ENCODE measurements around the gene SRPK3.

The SRPK3 gene, protein sequence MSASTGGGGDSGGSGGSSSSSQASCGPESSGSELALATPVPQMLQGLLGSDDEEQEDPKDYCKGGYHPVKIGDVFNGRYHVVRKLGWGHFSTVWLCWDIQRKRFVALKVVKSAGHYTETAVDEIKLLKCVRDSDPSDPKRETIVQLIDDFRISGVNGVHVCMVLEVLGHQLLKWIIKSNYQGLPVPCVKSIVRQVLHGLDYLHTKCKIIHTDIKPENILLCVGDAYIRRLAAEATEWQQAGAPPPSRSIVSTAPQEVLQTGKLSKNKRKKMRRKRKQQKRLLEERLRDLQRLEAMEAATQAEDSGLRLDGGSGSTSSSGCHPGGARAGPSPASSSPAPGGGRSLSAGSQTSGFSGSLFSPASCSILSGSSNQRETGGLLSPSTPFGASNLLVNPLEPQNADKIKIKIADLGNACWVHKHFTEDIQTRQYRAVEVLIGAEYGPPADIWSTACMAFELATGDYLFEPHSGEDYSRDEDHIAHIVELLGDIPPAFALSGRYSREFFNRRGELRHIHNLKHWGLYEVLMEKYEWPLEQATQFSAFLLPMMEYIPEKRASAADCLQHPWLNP

GRCh38 chrX:153780678-153781427 lies at the start of gene SRPK3:
Gene SRPK3 (plus strand): TSS chrX:153781041. CDS start chrX:153781087, 46 bp downstream.
- no peak for DNase-seq (ENCODE audit: low read depth, low spot score)
- peaks cover 3% of the 10 kb centered on the region for H3K4me1 ChIP-seq (ENCODE audit: insufficient read depth, insufficient read length)
- TF ChIP-seq SUZ12 (IDR thresholded peaks at IDR 0.05; ENCODE audit: extremely low read depth, insufficient read depth, insufficient read length), result no peak
- no peak for TF ChIP-seq ZNF274 (IDR thresholded peaks at IDR 0.05; ENCODE audit: low read depth, low read length)
- no peak for TF ChIP-seq YY1 (IDR thresholded peaks at IDR 0.05; ENCODE audit: insufficient read depth, insufficient read length)
- H3K9ac ChIP-seq (ENCODE audit: insufficient read length, low read depth), result no peak within 1 kb of the TSS
- H3K27me3 ChIP-seq (ENCODE audit: insufficient read depth, insufficient read length), result no peaks in the 10 kb centered on the region
- no peak within 1 kb of the TSS for H3K4me3 ChIP-seq (ENCODE audit: insufficient read length, low read depth)
- H3K36me3 ChIP-seq (ENCODE audit: insufficient read depth, insufficient read length, low read length), result peaks cover 5% of the 10 kb centered on the region
- no peaks in the 10 kb centered on the region for H3K9me3 ChIP-seq (ENCODE audit: insufficient read depth, low read length)

- H3K36me3 ChIP-seq (ENCODE audit: insufficient read depth, insufficient read length, low read length), result peaks cover 10% of the 10 kb centered on the region
- H3K4me1 ChIP-seq (ENCODE audit: insufficient read depth, insufficient read length), result peaks cover 5% of the 10 kb centered on the region
These were observed 49.6 kb upstream of the SRPK3 start for GRCh38 chrX:153731117-153731844.

GRCh38 chrX:153731845-153732215 lies 49.0 kb upstream of the SRPK3 start:
- Histone ChIP-seq H3K27me3 (ENCODE audit: insufficient read depth, insufficient read length) (no peaks in the 10 kb centered on the region), H3K4me1 (ENCODE audit: insufficient read depth, insufficient read length) (peaks cover 5% of the 10 kb centered on the region), H3K9ac (ENCODE audit: insufficient read length, low read depth) (no peak overlapping the region), H3K4me3 (ENCODE audit: insufficient read length, low read depth) (no peak overlapping the region), H3K36me3 (ENCODE audit: insufficient read depth, insufficient read length, low read length) (peaks cover 10% of the 10 kb centered on the region), H3K9me3 (ENCODE audit: insufficient read depth, low read length) (0 out of 2 replicates have a peak, but pooled peaks cover 6% of the 10 kb centered on the region)
- no peak for DNase-seq (ENCODE audit: low read depth, low spot score)
- TF ChIP-seq ZNF274 (IDR thresholded peaks at IDR 0.05; ENCODE audit: low read depth, low read length) (no peak), SUZ12 (IDR thresholded peaks at IDR 0.05; ENCODE audit: extremely low read depth, insufficient read depth, insufficient read length) (no peak), YY1 (IDR thresholded peaks at IDR 0.05; ENCODE audit: insufficient read depth, insufficient read length) (no peak)

More at GRCh38 chrX:153731117-153731844, 49.6 kb upstream of the SRPK3 start:
- no peak for TF ChIP-seq YY1 (IDR thresholded peaks at IDR 0.05; ENCODE audit: insufficient read depth, insufficient read length)
- no peak for TF ChIP-seq SUZ12 (IDR thresholded peaks at IDR 0.05; ENCODE audit: extremely low read depth, insufficient read depth, insufficient read length)
- no peak for TF ChIP-seq ZNF274 (IDR thresholded peaks at IDR 0.05; ENCODE audit: low read depth, low read length)
- DNase-seq (ENCODE audit: low read depth, low spot score), result no peak
- H3K27me3 ChIP-seq (ENCODE audit: insufficient read depth, insufficient read length), result no peaks in the 10 kb centered on the region
- 0 out of 2 replicates have a peak, but pooled peaks cover 6% of the 10 kb centered on the region for H3K9me3 ChIP-seq (ENCODE audit: insufficient read depth, low read length)
- H3K4me3 ChIP-seq (ENCODE audit: insufficient read length, low read depth), result no peak overlapping the region
- H3K9ac ChIP-seq (ENCODE audit: insufficient read length, low read depth), result no peak overlapping the region

- DNase-seq (ENCODE audit: low read depth, low spot score), result no peak
- Histone ChIP-seq H3K9me3 (ENCODE audit: insufficient read depth, low read length) (0 out of 2 replicates have a peak, but pooled peaks cover 6% of the 10 kb centered on the region), H3K27me3 (ENCODE audit: insufficient read depth, insufficient read length) (no peaks in the 10 kb centered on the region), H3K9ac (ENCODE audit: insufficient read length, low read depth) (no peak overlapping the region), H3K4me1 (ENCODE audit: insufficient read depth, insufficient read length) (peaks cover 2% of the 10 kb centered on the region), H3K36me3 (ENCODE audit: insufficient read depth, insufficient read length, low read length) (peaks cover 10% of the 10 kb centered on the region), H3K4me3 (ENCODE audit: insufficient read length, low read depth) (no peak overlapping the region)
- TF ChIP-seq ZNF274 (IDR thresholded peaks at IDR 0.05; ENCODE audit: low read depth, low read length) (no peak), SUZ12 (IDR thresholded peaks at IDR 0.05; ENCODE audit: extremely low read depth, insufficient read depth, insufficient read length) (no peak), YY1 (IDR thresholded peaks at IDR 0.05; ENCODE audit: insufficient read depth, insufficient read length) (no peak)
These were observed 48.4 kb upstream of the SRPK3 start for GRCh38 chrX:153732401-153732800.

- no peak for DNase-seq (ENCODE audit: low read depth, low spot score)
- peaks cover 2% of the 10 kb centered on the region for H3K4me1 ChIP-seq (ENCODE audit: insufficient read depth, insufficient read length)
- no peaks in the 10 kb centered on the region for H3K27me3 ChIP-seq (ENCODE audit: insufficient read depth, insufficient read length)
- peaks cover 10% of the 10 kb centered on the region for H3K36me3 ChIP-seq (ENCODE audit: insufficient read depth, insufficient read length, low read length)
- H3K4me3 ChIP-seq (ENCODE audit: insufficient read length, low read depth), result no peak overlapping the region
- H3K9ac ChIP-seq (ENCODE audit: insufficient read length, low read depth), result no peak overlapping the region
- TF ChIP-seq YY1 (IDR thresholded peaks at IDR 0.05; ENCODE audit: insufficient read depth, insufficient read length) (no peak), ZNF274 (IDR thresholded peaks at IDR 0.05; ENCODE audit: low read depth, low read length) (no peak), SUZ12 (IDR thresholded peaks at IDR 0.05; ENCODE audit: extremely low read depth, insufficient read depth, insufficient read length) (no peak)
- 0 out of 2 replicates have a peak, but pooled peaks cover 6% of the 10 kb centered on the region for H3K9me3 ChIP-seq (ENCODE audit: insufficient read depth, low read length)
These were observed 47.1 kb upstream of the SRPK3 start for GRCh38 chrX:153733651-153734240.

GRCh38 chrX:153734871-153735270 lies 46.0 kb upstream of the SRPK3 start:
- no peak for DNase-seq (ENCODE audit: low read depth, low spot score)
- Histone ChIP-seq H3K27me3 (ENCODE audit: insufficient read depth, insufficient read length) (no peaks in the 10 kb centered on the region), H3K9ac (ENCODE audit: insufficient read length, low read depth) (no peak overlapping the region), H3K9me3 (ENCODE audit: insufficient read depth, low read length) (0 out of 2 replicates have a peak, but pooled peaks cover 6% of the 10 kb centered on the region), H3K4me1 (ENCODE audit: insufficient read depth, insufficient read length) (peaks cover 2% of the 10 kb centered on the region), H3K4me3 (ENCODE audit: insufficient read length, low read depth) (no peak overlapping the region), H3K36me3 (ENCODE audit: insufficient read depth, insufficient read length, low read length) (peaks cover under 1% of the 10 kb centered on the region)
- no peak for TF ChIP-seq YY1 (IDR thresholded peaks at IDR 0.05; ENCODE audit: insufficient read depth, insufficient read length)
- no peak for TF ChIP-seq SUZ12 (IDR thresholded peaks at IDR 0.05; ENCODE audit: extremely low read depth, insufficient read depth, insufficient read length)
- TF ChIP-seq ZNF274 (IDR thresholded peaks at IDR 0.05; ENCODE audit: low read depth, low read length), result no peak

All from NT2/D1 (cell line).